ENCODE measurements around the gene COL17A1.

COL17A1 gene

GRCh38 chr10:104057717-104058116, 28.0 kb downstream of the COL17A1 start:
- Histone ChIP-seq H3K9me3 (ENCODE audit: control extremely low read depth in 1 of 5, control insufficient read depth in 4 of 5, insufficient read depth in 2 of 5, low read depth in 1 of 5, low read length in 4 of 5) (no peaks in the 10 kb centered on the region), H3K27ac (ENCODE audit: insufficient read depth in 1 of 2, low read depth in 1 of 2, low read length in 2 of 2, poor library complexity in 1 of 2, severe bottlenecking in 2 of 2) (no peak overlapping the region), H3K4me1 (ENCODE audit: control extremely low read depth in 1 of 4, control insufficient read depth in 4 of 4, insufficient read depth in 4 of 4, low read length in 3 of 4) (no peaks in the 10 kb centered on the region), H3K27me3 (replicated peaks in 2 of 5; ENCODE audit: control insufficient read depth in 4 of 5, insufficient read depth in 5 of 5, low read length in 4 of 5) (no peaks in the 10 kb centered on the region), H3K36me3 (ENCODE audit: control insufficient read depth in 4 of 4, insufficient read depth in 4 of 4, low read length in 3 of 4) (no peaks in the 10 kb centered on the region), H3K4me3 (ENCODE audit: control insufficient read depth in 1 of 7, extremely low read depth in 1 of 7, insufficient read depth in 4 of 7, low read depth in 2 of 7, low read length in 6 of 7) (no peak overlapping the region)
- CTCF ChIA-PET = interaction anchor here (1.7 kb wide), 1 partner anchor 9 kb away, joined by 4 read pairs; no protein-coding TSS in a partner anchor
- 73% methylated on average over 6 of the region's 6 CpGs for WGBS (ENCODE audit: insufficient coverage)
- DNase-seq = no peak
- POLR2A ChIA-PET = no interaction called here

DNA sequence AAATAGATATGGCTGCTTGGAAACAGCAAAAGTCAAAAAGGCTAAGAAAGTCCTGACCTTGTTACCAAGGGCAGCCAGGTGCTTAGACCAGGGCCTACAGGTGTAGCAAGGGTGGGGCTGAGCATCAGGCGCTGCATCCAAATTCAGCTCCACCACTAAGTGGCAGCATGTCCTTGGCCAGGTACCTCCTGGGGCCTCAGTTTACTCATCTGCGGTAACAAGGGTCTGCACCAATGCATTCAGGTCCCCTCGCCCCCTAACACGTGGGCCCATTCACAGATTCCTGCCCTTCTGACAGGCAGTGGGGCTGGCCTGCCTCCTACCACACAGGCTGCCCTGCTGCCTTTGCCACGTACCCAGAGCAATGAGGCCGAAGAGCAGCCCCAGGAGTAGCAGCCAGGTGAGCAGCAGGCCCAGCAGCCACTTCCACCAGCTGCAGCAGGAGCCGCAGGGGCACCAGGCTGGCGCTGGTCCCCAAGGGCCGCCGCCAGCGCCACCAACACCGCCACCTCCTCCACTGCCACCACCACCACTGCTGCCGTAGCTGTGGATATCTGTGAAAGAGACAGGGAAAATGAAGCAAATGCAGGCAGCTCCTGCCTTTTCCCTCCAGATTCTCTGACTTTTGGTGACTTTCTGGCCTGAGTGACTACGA, 28.9 kb downstream of the COL17A1 start:
- CTCF ChIA-PET = no interaction called here

GRCh38 chr10:104054430-104054829, 31.2 kb downstream of the COL17A1 start:
- Histone ChIP-seq H3K27ac (ENCODE audit: insufficient read depth in 1 of 2, low read depth in 1 of 2, low read length in 2 of 2, poor library complexity in 1 of 2, severe bottlenecking in 2 of 2) (no peak overlapping the region), H3K27me3 (replicated peaks in 2 of 5; ENCODE audit: control insufficient read depth in 4 of 5, insufficient read depth in 5 of 5, low read length in 4 of 5) (no peaks in the 10 kb centered on the region), H3K4me1 (ENCODE audit: control extremely low read depth in 1 of 4, control insufficient read depth in 4 of 4, insufficient read depth in 4 of 4, low read length in 3 of 4) (no peaks in the 10 kb centered on the region), H3K36me3 (ENCODE audit: control insufficient read depth in 4 of 4, insufficient read depth in 4 of 4, low read length in 3 of 4) (no peaks in the 10 kb centered on the region), H3K4me3 (ENCODE audit: control insufficient read depth in 1 of 7, extremely low read depth in 1 of 7, insufficient read depth in 4 of 7, low read depth in 2 of 7, low read length in 6 of 7) (no peak overlapping the region), H3K9me3 (ENCODE audit: control extremely low read depth in 1 of 5, control insufficient read depth in 4 of 5, insufficient read depth in 2 of 5, low read depth in 1 of 5, low read length in 4 of 5) (no peaks in the 10 kb centered on the region)
- ChIA-PET CTCF (interaction anchor here (1.0 to 1.2 kb wide), 2 partner anchors 13 kb away, joined by 3 to 4 read pairs; no protein-coding TSS in a partner anchor), POLR2A (no interaction called here)
- DNase-seq = no peak
- 98% methylated on average over 5 of the region's 8 CpGs for WGBS (ENCODE audit: insufficient coverage)

More for the DNA sequence above, 28.9 kb downstream of the COL17A1 start:
- H3K4me1 ChIP-seq (ENCODE audit: control extremely low read depth in 1 of 4, control insufficient read depth in 4 of 4, insufficient read depth in 4 of 4, low read length in 3 of 4) = no peaks in the 10 kb centered on the region
- POLR2A ChIA-PET = no interaction called here
- no peak for DNase-seq
- no peak overlapping the region for H3K4me3 ChIP-seq (ENCODE audit: control insufficient read depth in 1 of 7, extremely low read depth in 1 of 7, insufficient read depth in 4 of 7, low read depth in 2 of 7, low read length in 6 of 7)
- H3K27me3 ChIP-seq (replicated peaks in 2 of 5; ENCODE audit: control insufficient read depth in 4 of 5, insufficient read depth in 5 of 5, low read length in 4 of 5) = no peaks in the 10 kb centered on the region
- 86% methylated on average over 13 of the region's 14 CpGs for WGBS (ENCODE audit: insufficient coverage)
- H3K36me3 ChIP-seq (ENCODE audit: control insufficient read depth in 4 of 4, insufficient read depth in 4 of 4, low read length in 3 of 4) = no peaks in the 10 kb centered on the region
- no peak overlapping the region for H3K27ac ChIP-seq (ENCODE audit: insufficient read depth in 1 of 2, low read depth in 1 of 2, low read length in 2 of 2, poor library complexity in 1 of 2, severe bottlenecking in 2 of 2)
- no peaks in the 10 kb centered on the region for H3K9me3 ChIP-seq (ENCODE audit: control extremely low read depth in 1 of 5, control insufficient read depth in 4 of 5, insufficient read depth in 2 of 5, low read depth in 1 of 5, low read length in 4 of 5)

GRCh38 chr10:104053201-104053600, 32.5 kb downstream of the COL17A1 start:
- POLR2A ChIA-PET = no interaction called here
- no peak for DNase-seq
- WGBS (ENCODE audit: insufficient coverage) = 89% methylated on average over 4 of the region's 4 CpGs
- Histone ChIP-seq H3K4me3 (ENCODE audit: control insufficient read depth in 1 of 7, extremely low read depth in 1 of 7, insufficient read depth in 4 of 7, low read depth in 2 of 7, low read length in 6 of 7) (no peak overlapping the region), H3K4me1 (ENCODE audit: control extremely low read depth in 1 of 4, control insufficient read depth in 4 of 4, insufficient read depth in 4 of 4, low read length in 3 of 4) (no peaks in the 10 kb centered on the region), H3K9me3 (ENCODE audit: control extremely low read depth in 1 of 5, control insufficient read depth in 4 of 5, insufficient read depth in 2 of 5, low read depth in 1 of 5, low read length in 4 of 5) (no peaks in the 10 kb centered on the region), H3K36me3 (ENCODE audit: control insufficient read depth in 4 of 4, insufficient read depth in 4 of 4, low read length in 3 of 4) (no peaks in the 10 kb centered on the region), H3K27ac (ENCODE audit: insufficient read depth in 1 of 2, low read depth in 1 of 2, low read length in 2 of 2, poor library complexity in 1 of 2, severe bottlenecking in 2 of 2) (no peak overlapping the region), H3K27me3 (replicated peaks in 2 of 5; ENCODE audit: control insufficient read depth in 4 of 5, insufficient read depth in 5 of 5, low read length in 4 of 5) (no peaks in the 10 kb centered on the region)
- CTCF ChIA-PET = no interaction called here

DNA sequence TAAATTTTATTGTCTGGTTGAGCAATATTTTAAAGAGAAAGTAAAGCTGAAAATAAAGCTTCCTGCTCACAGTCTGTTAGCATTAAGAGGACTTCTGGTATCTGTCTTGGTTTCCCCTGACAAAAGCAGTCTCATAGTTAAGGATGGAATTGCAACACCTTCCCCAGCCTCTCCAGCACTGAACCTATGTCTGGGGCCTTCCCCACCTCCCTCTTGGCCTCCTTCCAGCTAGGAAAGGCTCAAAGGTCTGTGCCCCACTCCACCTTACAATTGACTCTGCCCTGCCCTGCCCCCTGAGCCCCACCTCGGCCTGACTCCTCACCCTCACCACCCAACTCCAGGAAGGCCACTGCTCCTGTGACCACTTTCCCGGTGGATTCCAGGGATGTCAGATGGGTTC, 33.2 kb downstream of the COL17A1 start:
- Histone ChIP-seq H3K9me3 (ENCODE audit: control extremely low read depth in 1 of 5, control insufficient read depth in 4 of 5, insufficient read depth in 2 of 5, low read depth in 1 of 5, low read length in 4 of 5) (no peaks in the 10 kb centered on the region), H3K4me3 (ENCODE audit: control insufficient read depth in 1 of 7, extremely low read depth in 1 of 7, insufficient read depth in 4 of 7, low read depth in 2 of 7, low read length in 6 of 7) (no peak overlapping the region), H3K27me3 (replicated peaks in 2 of 5; ENCODE audit: control insufficient read depth in 4 of 5, insufficient read depth in 5 of 5, low read length in 4 of 5) (no peaks in the 10 kb centered on the region), H3K27ac (ENCODE audit: insufficient read depth in 1 of 2, low read depth in 1 of 2, low read length in 2 of 2, poor library complexity in 1 of 2, severe bottlenecking in 2 of 2) (no peak overlapping the region), H3K4me1 (ENCODE audit: control extremely low read depth in 1 of 4, control insufficient read depth in 4 of 4, insufficient read depth in 4 of 4, low read length in 3 of 4) (no peaks in the 10 kb centered on the region), H3K36me3 (ENCODE audit: control insufficient read depth in 4 of 4, insufficient read depth in 4 of 4, low read length in 3 of 4) (no peaks in the 10 kb centered on the region)
- 100% methylated on average over 2 of the region's 2 CpGs for WGBS (ENCODE audit: insufficient coverage)
- DNase-seq = no peak
- ChIA-PET POLR2A (no interaction called here), CTCF (interaction anchor here (0.8 kb wide), 1 partner anchor 8 kb away, joined by 3 read pairs; no protein-coding TSS in a partner anchor)

GRCh38 chr10:104049504-104050250, 36.0 kb downstream of the COL17A1 start:
- Histone ChIP-seq H3K36me3 (ENCODE audit: control insufficient read depth in 4 of 4, insufficient read depth in 4 of 4, low read length in 3 of 4) (no peaks in the 10 kb centered on the region), H3K27ac (ENCODE audit: insufficient read depth in 1 of 2, low read depth in 1 of 2, low read length in 2 of 2, poor library complexity in 1 of 2, severe bottlenecking in 2 of 2) (no peak overlapping the region), H3K4me3 (ENCODE audit: control insufficient read depth in 1 of 7, extremely low read depth in 1 of 7, insufficient read depth in 4 of 7, low read depth in 2 of 7, low read length in 6 of 7) (no peak overlapping the region), H3K4me1 (ENCODE audit: control extremely low read depth in 1 of 4, control insufficient read depth in 4 of 4, insufficient read depth in 4 of 4, low read length in 3 of 4) (no peaks in the 10 kb centered on the region), H3K27me3 (replicated peaks in 2 of 5; ENCODE audit: control insufficient read depth in 4 of 5, insufficient read depth in 5 of 5, low read length in 4 of 5) (no peaks in the 10 kb centered on the region), H3K9me3 (ENCODE audit: control extremely low read depth in 1 of 5, control insufficient read depth in 4 of 5, insufficient read depth in 2 of 5, low read depth in 1 of 5, low read length in 4 of 5) (no peaks in the 10 kb centered on the region)
- 76% methylated on average over 7 of the region's 8 CpGs for WGBS (ENCODE audit: insufficient coverage)
- peak in 1 of 3 donors; percentile 9 for DNase-seq
- ChIA-PET POLR2A (no interaction called here), CTCF (interaction anchor here (0.9 to 1.5 kb wide), 4 partner anchors 12 to 162 kb away, joined by 3 to 5 read pairs (median 4); no protein-coding TSS in a partner anchor)

- ChIA-PET CTCF (interaction anchor here (1.3 kb wide), 1 partner anchor 34 kb away, joined by 3 read pairs; no protein-coding TSS in a partner anchor), POLR2A (no interaction called here)
- 100% methylated on average over 5 of the region's 6 CpGs for WGBS (ENCODE audit: insufficient coverage)
- H3K27ac ChIP-seq (ENCODE audit: insufficient read depth in 1 of 2, low read depth in 1 of 2, low read length in 2 of 2, poor library complexity in 1 of 2, severe bottlenecking in 2 of 2) = no peak overlapping the region
- no peaks in the 10 kb centered on the region for H3K4me1 ChIP-seq (ENCODE audit: control extremely low read depth in 1 of 4, control insufficient read depth in 4 of 4, insufficient read depth in 4 of 4, low read length in 3 of 4)
- no peaks in the 10 kb centered on the region for H3K9me3 ChIP-seq (ENCODE audit: control extremely low read depth in 1 of 5, control insufficient read depth in 4 of 5, insufficient read depth in 2 of 5, low read depth in 1 of 5, low read length in 4 of 5)
- DNase-seq = no peak
- no peak overlapping the region for H3K4me3 ChIP-seq (ENCODE audit: control insufficient read depth in 1 of 7, extremely low read depth in 1 of 7, insufficient read depth in 4 of 7, low read depth in 2 of 7, low read length in 6 of 7)
- no peaks in the 10 kb centered on the region for H3K27me3 ChIP-seq (replicated peaks in 2 of 5; ENCODE audit: control insufficient read depth in 4 of 5, insufficient read depth in 5 of 5, low read length in 4 of 5)
- no peaks in the 10 kb centered on the region for H3K36me3 ChIP-seq (ENCODE audit: control insufficient read depth in 4 of 4, insufficient read depth in 4 of 4, low read length in 3 of 4)
Measured at GRCh38 chr10:104046651-104047050, 39.0 kb downstream of the COL17A1 start.

All from common myeloid progenitor, CD34-positive (primary cell).